HG03039 (cell line): Measurements from ENCODE around the gene CYB5R3.
"Not testable (repeated sequence)": the region's sequence is repeated elsewhere in the genome, so short reads cannot be mapped to it uniquely, and the experiment has no call there.

Experiments used
- ATAC-seq: cut with Tn5 transposase; IDR thresholded peaks from one replicate; pipeline ENCODE4 v1.9.1; 2021; ENCODE audit warnings: mild to moderate bottlenecking, moderate library complexity; ENCODE audit not compliant: unreplicated experiment

CYB5R3 gene

GRCh38 chr22:42575996-42576574 lies 73.1 kb downstream of the CYB5R3 start:
- ATAC-seq = not testable (repeated sequence)

GRCh38 chr22:42574468-42574867 lies 74.7 kb downstream of the CYB5R3 start:
- not testable (repeated sequence) for ATAC-seq

- ATAC-seq = not testable (repeated sequence)
These were observed 75.1 kb downstream of the CYB5R3 start for GRCh38 chr22:42574046-42574445.

GRCh38 chr22:42571068-42571467 lies 78.1 kb downstream of the CYB5R3 start:
- not testable (repeated sequence) for ATAC-seq

GRCh38 chr22:42570580-42570979 lies 78.6 kb downstream of the CYB5R3 start:
- ATAC-seq = not testable (repeated sequence)

GRCh38 chr22:42567950-42568349 lies 81.2 kb downstream of the CYB5R3 start:
- ATAC-seq = not testable (repeated sequence)
